ENCODE results near the gene PRTG.

- TF ChIP-seq, protein P1, sequence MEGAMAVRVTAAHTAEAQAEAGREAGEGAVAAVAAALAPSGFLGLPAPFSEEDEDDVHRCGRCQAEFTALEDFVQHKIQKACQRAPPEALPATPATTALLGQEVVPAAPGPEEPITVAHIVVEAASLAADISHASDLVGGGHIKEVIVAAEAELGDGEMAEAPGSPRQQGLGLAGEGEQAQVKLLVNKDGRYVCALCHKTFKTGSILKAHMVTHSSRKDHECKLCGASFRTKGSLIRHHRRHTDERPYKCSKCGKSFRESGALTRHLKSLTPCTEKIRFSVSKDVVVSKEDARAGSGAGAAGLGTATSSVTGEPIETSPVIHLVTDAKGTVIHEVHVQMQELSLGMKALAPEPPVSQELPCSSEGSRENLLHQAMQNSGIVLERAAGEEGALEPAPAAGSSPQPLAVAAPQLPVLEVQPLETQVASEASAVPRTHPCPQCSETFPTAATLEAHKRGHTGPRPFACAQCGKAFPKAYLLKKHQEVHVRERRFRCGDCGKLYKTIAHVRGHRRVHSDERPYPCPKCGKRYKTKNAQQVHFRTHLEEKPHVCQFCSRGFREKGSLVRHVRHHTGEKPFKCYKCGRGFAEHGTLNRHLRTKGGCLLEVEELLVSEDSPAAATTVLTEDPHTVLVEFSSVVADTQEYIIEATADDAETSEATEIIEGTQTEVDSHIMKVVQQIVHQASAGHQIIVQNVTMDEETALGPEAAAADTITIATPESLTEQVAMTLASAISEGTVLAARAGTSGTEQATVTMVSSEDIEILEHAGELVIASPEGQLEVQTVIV (CRISPR knock-in tag; IDR thresholded peaks at IDR 0.05; ENCODE audit: borderline replicate concordance): no peak
- TF ChIP-seq ARID3A (IDR thresholded peaks at IDR 0.05; ENCODE audit: borderline replicate concordance, low read depth, low read length) (no peak), POLR2A (conservative IDR thresholded peaks at IDR 0.05) (no peak), TCF7L2 (IDR thresholded peaks at IDR 0.05; ENCODE audit: low read depth, low read length) (no peak), RBM22 (IDR thresholded peaks at IDR 0.05; ENCODE audit: low read depth, low read length, poor library complexity, severe bottlenecking) (no peak), PHB (CRISPR knock-in tag; IDR thresholded peaks at IDR 0.05) (no peak), SPI1 (IDR thresholded peaks at IDR 0.05; ENCODE audit: borderline replicate concordance, low read depth, low read length) (no peak), TAF1 (IDR thresholded peaks at IDR 0.05; ENCODE audit: control insufficient read depth, extremely low read depth, insufficient read depth, low read length, severe bottlenecking) (no peak)
Measured at GRCh38 chr15:55714064-55714463, 28.9 kb downstream of the PRTG start.

Data from K562 (cell line).